NCI-H1105 (cell line): ENCODE data around the gene PARD3.
A peak's percentile ranks its signal among the peaks of the same experiment; 100 is the strongest.
"Not testable (repeated sequence)": the region's sequence is repeated elsewhere in the genome, so short reads cannot be mapped to it uniquely, and the experiment has no call there.

Experiments used
- DNase-seq: peaks from one replicate; lab custom pipeline; 2025; lab: John Stamatoyannopoulos, UW

The PARD3 gene

GRCh38 chr10:34648919-34649318, 166.2 kb downstream of the PARD3 start:
- DNase-seq = no peak

GRCh38 chr10:34647875-34648865, 166.9 kb downstream of the PARD3 start:
- no peak for DNase-seq

GRCh38 chr10:34647160-34647559, 167.9 kb downstream of the PARD3 start:
- no peak for DNase-seq

- no peak for DNase-seq
These were observed 168.8 kb downstream of the PARD3 start for GRCh38 chr10:34646331-34646730.

- DNase-seq = not testable (repeated sequence)
These were observed 170.3 kb downstream of the PARD3 start for GRCh38 chr10:34644815-34645214.

- no peak for DNase-seq
These were observed 170.9 kb downstream of the PARD3 start for GRCh38 chr10:34644224-34644623.

GRCh38 chr10:34643620-34644019, 171.5 kb downstream of the PARD3 start:
- DNase-seq = no peak

- DNase-seq = no peak
These were observed 173.1 kb downstream of the PARD3 start for GRCh38 chr10:34641913-34642558.

DNA sequence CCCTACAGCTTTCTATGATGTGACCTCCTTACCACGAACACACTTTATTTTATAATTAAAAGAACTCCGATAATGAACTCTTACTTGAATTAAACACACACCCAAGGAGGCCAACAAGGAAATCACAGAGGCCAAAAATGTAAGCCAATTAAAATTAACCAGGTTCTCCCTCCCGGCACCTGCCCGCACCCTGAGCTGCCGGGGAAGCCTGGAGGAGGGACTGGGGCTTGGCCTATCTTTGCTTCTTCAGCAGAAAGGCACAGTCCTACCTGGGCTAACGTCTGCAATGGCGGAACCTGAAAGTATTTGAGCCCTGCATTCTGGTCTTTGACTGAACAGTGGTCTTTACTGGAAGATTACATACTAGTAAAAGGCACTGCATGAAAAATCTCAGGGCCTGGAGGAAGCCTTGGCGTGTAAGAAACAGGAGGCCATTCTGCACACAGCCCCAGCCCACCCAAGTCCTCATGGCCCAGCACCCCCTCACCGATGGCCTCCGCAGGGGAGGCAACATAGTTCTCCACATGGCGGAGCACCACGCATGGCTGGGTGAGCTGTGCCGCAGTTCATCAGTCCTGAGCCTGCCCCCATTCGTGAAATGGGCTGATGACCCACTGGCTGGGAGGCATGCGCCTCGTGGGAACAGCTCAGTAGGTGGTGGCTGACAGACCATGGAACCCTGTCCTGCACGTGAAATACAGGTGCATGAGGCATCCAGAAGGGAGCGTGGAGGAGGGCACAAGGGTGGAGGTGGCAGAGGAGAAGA, 173.8 kb downstream of the PARD3 start:
- no peak for DNase-seq

DNA sequence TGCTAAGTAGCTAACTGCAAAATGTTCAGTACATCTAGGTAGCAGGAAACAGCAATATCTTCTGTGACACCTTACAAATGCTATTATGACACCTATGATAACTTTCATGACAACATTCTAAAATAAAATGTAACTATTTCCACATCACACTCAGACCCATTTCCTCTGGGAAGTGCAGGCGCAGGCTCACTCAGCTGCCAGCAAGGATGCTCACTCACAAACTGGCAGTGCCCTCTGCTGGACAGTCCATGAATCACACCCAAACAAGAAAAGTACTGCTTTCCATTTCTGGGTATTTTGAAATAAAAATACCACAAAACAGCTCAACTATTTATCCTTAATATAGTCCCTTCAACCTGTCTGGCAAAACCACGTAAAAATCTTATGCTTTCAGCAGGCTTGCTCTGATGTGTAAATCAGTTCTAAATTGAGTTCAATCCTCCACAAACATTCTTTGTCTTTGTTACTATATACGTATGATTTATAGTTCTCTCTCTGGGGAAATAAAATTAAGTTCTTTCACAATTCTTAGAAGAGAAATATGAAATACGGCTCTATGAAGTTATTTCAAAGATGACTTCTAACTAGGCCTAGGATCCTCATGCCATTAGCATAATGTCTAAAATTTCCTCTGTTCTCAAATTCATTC, 176.6 kb downstream of the PARD3 start:
- DNase-seq = peak; percentile 37

GRCh38 chr10:34637418-34637911, 177.6 kb downstream of the PARD3 start:
- peak; percentile 32 for DNase-seq

- no peak for DNase-seq
These were observed 180.0 kb downstream of the PARD3 start for GRCh38 chr10:34635111-34635510.

DNA sequence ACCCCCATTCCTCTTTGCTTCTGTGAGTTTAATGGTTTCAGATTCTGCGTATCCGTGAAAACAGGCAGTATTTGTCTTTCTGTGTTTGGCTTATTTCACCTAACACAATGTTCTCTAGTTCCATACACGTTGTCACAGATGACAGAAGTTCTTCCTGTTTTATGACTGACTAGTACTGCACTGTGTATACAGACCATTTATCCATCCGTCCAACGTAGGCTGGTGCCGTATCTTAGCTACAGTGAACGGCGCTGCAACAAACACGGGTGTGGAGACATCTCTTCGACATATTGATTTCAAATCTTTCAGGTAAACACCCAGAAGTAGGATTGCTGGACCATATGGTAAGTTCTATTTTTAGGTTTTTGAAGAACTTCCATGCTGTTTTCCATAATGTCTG, 181.7 kb downstream of the PARD3 start:
- no peak for DNase-seq

- no peak for DNase-seq
These were observed 186.0 kb downstream of the PARD3 start for GRCh38 chr10:34629084-34629483.

DNA sequence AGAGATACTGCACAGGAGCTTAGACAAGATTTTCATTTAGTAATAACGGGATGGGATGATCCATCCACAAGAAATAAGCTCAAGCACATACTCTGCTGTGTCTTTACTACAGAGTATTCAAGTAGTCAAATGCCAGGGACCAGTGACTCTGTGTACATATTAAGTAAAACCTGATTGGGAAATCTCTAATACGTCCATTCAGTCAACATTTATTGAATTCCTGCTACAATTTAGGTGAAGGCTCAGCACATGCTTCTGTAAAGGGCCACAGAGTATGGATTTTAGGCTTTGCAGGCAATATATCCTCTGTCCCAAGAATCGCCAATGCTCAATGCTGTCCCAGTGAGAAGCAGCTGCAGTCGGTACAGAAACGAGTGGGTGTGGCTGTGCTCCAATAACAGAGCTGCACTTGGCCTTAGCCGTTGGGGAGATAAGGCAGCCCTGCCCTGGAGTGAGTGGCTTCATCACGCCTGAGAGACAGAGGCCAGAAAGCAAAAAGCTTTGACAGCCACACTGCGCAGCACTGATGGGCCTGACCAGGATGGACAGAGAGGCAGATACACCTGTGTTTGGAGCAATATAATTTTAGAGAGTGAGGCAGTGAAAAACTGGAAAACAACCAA, 186.8 kb downstream of the PARD3 start:
- DNase-seq = no peak

- DNase-seq = no peak
These were observed 187.4 kb downstream of the PARD3 start for GRCh38 chr10:34627741-34628140.

DNA sequence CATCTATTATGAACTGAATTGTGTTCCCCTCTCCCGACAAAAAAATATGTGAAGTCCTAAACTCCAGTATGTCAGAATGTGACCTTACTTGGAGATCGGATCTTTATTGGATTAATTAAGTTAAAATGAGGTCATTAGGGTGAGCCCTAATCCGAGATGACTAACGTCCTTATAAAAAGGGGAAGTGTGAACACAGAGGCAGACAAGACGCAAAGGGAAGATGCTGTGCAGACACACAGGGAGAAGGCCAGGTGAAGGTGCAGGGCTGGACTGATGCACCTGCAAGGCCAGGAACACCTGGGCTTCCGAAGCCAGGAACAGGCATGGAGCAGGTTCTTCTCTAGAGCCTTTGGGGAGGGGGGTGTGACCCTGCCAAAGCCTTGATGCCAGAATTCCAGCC, 187.8 kb downstream of the PARD3 start:
- no peak for DNase-seq

- no peak for DNase-seq
These were observed 188.8 kb downstream of the PARD3 start for GRCh38 chr10:34626158-34626880.

GRCh38 chr10:34624323-34625153, 190.6 kb downstream of the PARD3 start:
- no peak for DNase-seq

DNA sequence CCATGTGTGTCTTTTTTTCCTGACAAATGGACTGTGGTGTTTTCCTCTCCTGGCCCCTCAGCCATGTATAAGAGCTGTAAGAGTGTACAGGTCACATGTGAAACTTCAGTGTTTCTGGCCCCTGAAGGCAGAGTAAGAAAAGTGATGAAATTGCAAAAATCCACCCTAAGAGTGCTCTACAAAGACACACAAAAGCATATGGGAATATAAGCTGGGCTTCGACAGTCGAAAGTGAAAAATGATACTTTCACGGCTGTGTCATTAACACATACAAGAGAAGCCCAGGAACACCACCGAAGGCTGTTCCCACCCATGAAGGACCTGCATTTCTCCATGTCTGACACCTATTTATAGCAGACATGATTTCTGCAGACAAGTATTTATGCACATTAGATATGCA, 192.2 kb downstream of the PARD3 start:
- no peak for DNase-seq
